HG03103 (cell line): ENCODE results near the gene SSU72.
A peak's percentile ranks its signal among the peaks of the same experiment; 100 is the strongest.

Experiments
- ATAC-seq: cut with Tn5 transposase; IDR thresholded peaks from one replicate; pipeline ENCODE4 v1.9.1; 2021; ENCODE audit warnings: low read depth; ENCODE audit not compliant: unreplicated experiment

The SSU72 gene

DNA sequence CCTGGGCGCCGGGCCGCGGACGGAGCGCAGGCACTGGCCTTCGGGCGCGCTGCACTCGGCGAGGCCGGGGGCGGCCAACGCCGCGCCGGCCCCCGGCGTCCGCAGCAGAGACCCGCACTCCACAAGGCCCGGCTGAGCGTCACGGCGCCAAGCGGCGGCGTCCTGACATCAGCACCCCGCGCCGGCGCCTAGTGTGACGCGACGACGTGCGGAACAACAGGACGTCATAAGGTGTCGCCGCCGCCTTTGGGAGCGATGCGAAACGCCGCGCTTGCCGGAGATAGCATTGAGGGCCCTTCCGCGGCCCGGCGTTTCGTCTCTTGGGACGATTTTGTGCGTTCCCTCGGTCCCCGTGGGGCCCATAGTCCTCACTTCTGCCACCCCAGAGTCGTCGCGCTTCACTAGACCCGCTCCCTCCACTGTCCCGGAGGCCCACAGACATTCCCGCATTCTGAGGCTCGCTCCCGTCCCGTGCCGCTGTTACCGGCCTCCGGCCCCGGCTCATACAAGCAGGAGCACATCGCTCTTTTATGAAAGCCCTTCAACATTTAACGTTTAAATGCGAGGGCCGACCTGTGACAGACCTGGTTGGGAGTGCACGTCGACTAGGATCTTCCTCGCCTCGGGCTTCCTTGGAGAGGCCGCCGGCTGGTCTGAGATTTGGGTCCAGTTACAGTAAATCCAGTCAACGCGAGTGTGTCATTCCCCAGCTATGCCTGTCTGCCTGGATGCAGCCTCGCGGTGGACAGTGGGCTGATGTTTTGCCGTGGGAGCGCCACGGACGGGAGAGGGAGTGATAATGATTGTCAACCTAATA, at the start of gene SSU72:
Gene SSU72 (minus strand): TSS at position 143 of the 817 bp plus-strand sequence. CDS start 306 bp downstream, outside the sequence.
- ATAC-seq: peak; percentile 73

DNA sequence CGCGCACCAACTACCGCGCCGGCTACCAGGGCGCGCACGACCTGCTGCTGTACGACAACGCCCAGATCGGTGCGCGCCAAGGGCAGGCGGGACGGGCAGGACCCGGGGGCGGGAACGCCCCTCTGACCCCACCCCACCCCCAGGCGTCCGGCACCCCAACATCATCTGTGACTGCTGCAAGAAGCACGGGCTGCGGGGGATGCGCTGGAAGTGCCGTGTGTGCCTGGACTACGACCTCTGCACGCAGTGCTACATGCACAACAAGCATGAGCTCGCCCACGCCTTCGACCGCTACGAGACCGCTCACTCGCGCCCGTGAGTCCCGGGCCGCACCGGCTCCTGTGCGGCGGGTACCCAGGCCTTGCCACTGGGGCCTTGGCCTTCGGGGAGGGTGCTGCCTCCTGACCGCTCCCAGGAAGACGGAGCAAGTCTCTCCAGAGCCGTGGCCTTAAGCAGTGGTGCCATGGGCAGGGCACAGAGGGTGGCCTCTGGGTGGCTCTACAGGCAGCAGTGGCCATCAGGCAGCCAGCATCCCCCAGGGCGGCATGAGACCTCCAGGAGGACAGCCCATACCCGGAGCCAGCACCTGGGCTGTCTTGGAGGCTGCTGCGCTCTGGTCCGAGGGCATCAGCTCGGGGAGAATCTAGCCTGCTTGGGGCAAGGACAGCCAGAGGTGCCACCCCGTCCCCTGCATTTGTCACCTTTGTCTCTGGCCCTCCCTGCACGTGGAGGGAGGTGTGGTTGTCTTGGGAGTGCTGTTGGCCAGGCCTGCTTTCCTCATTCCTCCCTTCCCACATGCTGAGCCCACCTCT, 49.2 kb upstream of the SSU72 start:
- no peak for ATAC-seq

DNA sequence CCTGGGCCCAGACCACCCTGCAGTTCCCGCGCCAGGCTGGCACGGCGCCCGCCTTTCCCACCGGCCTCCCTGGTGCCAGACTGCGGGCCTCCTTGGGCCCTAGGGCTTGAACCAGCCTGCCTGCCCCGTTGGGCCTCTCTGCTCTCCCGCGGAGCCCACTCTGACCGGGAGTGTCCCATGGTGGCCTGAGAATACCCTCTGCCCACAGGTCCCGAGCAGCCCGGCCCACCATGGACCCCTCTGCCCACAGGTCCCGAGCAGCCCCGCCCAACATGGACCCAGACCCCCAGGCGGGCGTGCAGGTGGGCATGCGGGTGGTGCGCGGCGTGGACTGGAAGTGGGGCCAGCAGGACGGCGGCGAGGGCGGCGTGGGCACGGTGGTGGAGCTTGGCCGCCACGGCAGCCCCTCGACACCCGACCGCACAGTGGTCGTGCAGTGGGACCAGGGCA, 48.5 kb upstream of the SSU72 start:
- ATAC-seq: no peak

DNA sequence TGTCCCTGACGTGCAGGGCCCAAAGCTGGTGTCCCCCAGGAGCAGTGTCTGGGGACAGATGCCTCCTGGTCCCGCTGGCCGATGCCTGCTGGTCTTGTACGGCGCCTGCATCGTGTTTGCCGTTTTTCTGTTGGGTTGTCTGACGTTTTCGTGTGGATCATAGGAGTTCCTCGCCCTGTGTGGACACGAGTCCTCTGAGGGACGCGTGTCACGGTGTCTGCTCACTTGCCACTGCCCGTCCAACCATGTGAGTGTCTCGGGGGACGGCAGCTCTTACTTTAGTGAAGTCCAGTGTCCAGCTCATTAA, 48.1 kb upstream of the SSU72 start:
- no peak for ATAC-seq

DNA sequence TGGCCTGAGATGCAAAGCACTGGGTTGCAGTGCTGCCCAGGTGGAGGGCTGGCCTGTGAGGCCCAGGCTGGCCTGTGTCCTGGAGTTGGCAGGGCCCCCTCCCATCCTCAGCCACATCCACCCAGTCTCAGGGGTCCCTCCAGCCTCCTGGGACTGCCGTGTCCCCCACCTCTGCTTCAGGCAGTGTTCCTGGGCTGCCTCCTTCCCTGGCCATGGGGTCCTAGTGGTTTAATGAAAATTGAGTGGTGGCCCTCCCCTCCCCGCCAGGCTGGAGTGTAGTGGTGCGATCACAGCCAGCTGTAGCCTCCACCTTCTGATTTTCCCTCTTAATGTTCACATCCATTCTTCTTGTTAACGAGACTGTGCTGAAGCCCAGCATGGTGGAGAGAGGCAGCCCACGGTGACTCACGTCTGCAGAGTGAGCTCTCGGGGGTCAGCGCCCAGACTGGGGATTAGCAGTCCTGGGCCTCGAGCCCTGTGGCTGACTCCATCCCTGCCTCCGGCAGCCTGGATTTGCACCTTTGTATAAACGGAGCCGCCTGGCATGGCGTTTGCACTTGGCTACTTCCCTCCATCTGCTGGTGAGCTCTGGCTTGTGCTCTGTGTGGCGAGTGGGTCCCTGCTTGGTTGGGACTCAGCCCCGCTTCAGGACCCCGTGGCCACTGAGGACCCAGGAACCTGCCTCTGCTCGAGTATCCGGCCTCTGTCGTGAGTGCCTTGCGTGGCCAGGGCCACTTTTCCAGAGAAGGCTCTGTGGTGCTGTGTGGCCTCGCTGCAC, 47.5 kb upstream of the SSU72 start:
- no peak for ATAC-seq

DNA sequence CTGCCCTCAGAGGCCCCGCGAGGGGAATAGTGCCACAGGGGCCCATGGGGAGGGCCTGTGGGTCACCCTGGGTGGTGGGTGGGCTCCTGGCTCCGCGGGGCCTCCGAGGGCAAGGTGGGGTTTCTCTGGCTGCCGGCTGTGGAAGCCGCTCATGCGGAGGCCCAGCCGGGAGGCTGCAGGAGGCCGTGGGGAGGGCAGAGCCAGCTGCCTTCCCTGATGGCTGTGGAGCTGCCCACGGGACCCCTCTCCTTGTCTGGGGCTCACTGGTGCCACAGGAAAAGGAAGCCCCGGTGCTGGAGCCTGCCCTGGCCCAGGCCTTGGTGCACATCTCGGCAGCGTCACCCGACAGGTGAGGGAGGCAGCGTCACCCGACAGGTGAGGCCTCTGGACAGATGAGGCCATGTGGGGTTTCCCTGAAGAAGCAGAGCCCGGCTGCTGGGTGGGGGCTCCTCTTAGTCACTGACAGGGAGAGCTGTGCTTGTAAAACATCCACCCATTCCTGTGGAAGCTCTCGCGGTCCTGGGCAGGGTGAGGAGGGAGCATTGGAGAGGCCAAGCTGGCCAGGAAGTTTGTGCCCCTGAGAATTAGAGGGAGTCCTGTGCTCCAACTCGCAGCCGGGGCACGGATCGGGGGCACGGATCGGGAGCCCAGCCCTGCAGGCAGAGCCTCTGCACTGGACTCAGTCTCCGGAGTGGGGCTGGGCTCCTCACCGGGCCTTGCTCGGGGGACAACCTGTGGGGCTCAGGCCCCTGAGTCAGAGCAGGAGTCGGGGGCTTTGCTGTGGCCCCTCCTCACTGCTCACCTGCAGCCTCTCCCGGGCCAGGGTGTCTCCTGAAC, 46.7 kb upstream of the SSU72 start:
- no peak for ATAC-seq

DNA sequence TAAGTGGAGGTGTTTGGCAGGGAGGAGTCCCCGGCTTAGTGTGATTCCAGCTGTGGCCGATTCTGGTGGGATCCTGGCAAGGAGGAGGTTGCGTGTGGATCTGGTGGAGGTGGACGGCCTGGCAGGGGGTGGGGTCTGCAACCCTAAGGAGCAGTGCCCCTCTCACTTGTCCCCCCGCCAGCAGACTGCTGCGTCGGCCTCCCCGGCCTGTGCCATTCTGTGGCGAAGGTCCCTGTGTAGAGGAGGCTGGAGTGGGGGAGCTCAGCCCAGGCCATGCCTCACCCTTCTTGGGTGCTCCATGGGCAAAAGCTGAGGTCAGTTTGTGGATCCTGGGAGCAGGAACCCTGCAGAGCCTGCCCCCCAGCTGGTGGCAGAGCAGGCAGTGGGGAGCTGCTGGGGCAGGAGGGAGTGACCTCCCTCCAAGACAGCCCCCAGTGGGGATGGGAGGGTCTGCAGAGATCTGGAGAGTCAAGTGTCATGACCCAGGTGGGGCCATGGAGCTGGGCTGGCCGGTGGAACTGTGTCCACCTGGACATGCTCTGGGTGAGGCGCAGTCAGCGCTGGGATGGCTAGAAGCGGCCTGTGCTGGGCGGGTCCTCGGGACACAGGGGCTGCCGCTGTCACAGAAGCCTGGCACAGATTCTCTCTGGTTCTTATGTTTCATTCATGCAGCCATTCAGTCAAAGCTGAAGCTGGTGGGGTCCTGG, 45.9 kb upstream of the SSU72 start:
- no peak for ATAC-seq

DNA sequence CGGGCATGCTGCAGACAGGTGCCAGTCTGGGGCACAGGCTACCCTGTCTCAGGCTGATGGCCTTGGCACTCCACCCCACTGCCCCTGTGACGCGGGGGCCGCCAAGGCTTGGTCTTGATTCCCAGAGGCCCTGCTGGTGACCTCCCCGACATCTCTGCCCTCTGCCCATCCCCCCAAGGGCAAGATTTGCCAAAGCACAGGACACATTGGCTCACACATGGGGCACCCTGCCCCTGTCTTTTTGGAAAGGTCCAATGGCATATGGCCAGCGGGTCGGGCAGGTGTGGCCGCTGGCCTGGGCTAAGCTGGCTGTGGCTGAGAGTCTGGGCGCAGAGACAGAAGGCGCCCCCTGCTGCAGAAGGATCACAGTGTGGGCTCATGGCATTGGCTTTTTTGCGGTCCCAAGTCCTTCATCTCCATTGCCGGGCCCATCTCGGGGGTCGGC, 45.3 kb upstream of the SSU72 start:
- no peak for ATAC-seq

DNA sequence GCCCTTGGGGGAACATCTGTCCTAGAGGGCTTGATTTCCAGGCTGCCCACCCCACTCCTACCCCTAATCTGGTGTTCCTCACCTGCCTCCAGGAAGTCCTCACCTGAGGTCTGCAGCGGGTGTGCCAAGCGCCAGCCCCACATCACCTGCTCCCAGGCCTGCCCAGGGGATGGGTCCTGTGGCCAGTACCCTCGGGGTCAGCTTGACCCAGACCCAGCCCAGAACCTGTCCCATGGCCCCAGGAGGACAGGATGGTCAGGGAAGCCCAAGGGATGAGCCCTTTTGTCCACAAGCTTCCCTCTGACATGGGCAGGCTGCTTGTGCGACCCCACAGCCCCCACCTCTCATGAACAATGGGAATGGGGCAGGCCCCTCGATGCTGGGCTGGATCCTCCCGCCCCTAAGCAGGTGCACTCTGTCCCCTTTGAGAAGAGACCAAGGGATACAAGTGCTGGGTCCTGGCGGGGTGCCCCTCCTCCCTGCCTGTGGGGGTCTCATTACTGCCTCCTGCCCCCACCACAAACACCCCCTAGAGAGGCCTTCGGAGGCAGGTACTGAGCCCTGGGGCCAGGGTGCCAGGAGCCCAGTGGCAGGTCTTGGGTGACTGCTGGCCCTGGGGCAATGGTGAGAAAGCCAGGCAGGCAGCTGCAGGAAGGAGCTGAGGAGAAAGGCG, 43.9 kb upstream of the SSU72 start:
- no peak for ATAC-seq

DNA sequence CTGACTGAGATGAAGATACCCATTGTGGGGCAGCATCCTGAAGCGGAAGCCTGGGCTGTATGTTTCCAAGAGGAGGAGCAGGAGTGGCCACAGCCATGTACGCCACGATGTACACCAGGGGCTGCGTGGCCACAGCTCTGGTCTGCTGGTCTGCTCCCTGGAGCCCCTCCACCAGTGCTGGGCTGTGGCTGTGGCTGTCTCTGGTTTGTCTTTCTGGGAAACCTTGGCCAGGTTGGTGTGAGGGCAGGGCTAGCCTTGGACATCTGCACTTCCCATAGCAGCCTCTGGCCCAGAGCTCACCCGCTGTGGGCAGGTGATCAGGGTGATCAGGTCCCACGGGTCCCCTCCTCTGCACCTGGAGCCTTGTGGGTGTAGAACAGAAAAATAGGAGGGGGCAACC, 43.3 kb upstream of the SSU72 start:
- no peak for ATAC-seq

DNA sequence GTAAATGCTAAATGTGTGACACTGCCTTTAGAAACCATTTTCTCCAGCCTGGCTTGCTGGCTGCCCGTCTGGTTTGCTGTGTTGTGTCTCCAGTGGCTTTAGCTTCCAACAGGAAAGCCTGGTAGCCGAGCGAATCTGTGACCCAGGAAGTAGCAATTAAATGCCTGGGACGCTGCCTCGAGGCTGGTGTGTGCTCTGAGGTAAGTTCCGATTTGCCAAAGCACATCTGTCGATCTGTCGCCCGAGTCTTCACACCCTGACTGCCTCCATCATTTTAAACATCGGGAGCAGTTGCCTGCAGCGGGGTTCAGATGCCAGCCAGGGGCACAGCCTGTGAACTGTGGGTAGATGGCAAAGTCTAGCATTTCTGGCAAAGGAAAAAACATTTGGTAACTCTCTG, 42.9 kb upstream of the SSU72 start:
- no peak for ATAC-seq

DNA sequence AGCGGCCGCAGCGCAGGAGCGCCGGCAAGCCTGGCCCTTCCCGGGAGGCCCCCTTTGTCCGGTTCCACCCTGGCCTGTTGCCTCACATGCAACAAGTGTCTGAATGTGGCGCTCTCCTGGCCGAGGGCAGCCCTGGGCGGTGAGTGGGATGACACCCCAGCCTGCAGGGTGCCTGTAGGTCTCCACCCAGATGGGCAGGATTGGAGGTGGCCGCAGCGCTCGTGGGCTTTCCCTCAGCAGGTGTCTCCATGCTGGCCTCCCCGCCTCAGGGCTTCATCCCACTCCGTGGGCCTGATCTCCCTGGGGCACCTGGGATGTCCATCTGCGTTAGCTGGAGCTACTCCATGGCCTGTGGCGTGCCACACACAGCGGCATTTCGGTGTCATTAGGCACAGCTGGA, 42.2 kb upstream of the SSU72 start:
- ATAC-seq: no peak

DNA sequence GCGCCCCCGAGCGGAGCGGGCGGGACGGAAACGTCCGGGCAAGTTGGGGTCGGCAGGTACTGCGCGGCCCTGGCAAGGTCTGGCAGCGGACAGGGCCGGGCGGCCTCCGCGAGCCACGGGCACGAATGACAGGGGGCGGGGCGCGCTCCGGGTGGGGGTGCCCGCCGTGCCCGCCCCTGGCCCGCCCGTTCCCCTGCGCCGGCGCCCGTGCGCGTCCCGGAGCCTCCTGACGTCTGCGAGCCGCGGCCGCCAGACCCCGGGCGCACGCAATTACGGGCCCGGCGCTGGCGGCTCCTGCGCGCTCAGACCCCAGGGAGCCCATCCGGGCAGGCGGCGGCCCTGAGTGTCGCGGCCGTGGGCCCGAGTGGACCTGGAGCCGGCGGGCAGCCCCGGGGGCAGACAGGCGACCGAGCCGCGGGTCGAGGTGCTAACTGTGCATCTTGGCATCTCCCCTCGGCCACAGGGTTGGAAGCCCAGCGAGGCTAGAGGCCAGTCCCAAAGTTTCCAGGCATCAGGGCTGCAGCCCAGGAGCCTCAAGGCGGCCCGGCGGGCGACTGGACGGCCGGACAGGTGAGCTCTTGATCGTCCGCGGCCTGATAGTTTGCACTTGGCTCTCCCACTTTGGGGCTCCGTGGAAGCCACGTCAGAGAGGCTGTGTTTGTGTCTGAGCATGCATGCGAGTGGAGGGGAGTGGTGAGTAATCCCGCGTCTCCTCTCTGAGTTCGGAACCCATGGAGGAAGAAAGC, 41.6 kb upstream of the SSU72 start:
- ATAC-seq: peak; percentile 20

DNA sequence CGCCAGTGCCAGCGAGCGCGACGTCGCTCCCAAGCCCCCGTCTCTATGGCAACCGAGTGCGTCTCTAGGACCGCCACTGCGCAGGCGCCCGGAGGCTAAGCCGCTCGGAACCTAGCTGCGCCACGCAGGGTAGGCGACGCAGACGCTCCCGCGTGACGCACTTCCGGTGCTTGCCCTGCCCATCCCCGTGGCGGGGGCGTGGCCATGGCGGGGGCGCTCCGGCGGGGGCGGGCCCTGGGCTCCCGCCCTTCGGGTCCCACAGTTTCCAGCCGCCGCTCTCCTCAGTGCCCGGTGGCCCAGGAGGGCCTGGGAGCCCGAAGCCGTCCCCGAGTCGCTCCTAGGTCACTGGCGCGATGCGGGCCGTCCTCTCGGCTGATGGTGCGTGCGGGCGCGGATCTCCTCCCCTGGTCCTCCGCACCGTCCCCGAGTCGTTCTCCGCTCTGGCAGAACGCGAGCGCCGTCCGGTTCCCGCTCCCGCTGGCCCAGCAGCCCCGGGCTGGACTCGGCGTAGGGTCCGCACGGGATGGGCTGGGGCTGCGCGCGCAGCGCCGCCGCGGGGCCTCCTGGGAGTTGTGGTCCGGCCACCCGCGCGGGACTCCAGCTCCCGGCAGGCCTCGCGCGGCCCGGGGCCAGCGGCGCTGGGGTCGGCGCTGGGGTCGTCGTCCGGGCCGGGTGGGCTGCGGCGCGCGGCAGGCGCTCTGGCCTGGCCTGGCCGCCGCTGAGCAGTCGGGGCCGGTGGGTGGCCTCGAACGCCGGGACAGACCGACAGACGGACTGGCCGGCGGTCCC, 40.8 kb upstream of the SSU72 start, which contains the start of gene MIB2:
Gene MIB2 (plus strand): TSS at position 245 of the 789 bp plus-strand sequence. CDS start 7,953 bp downstream, outside the sequence.
- peak; percentile 72 for ATAC-seq

DNA sequence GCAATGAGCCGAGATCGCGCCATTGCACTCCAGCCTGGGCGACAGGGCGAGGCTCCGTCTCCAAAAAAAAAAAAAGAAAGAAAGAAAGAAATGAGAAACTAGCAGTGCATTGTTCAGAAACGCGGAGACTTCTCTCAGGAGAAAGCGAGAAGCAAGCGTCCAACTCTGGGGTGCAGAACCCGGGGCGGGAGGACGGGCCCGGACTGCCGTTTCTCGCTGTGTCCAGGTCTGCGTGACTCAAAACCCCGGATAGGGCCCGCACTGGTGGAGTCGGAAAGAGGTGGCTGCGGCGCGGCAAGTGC, 40.2 kb upstream of the SSU72 start:
- no peak for ATAC-seq

DNA sequence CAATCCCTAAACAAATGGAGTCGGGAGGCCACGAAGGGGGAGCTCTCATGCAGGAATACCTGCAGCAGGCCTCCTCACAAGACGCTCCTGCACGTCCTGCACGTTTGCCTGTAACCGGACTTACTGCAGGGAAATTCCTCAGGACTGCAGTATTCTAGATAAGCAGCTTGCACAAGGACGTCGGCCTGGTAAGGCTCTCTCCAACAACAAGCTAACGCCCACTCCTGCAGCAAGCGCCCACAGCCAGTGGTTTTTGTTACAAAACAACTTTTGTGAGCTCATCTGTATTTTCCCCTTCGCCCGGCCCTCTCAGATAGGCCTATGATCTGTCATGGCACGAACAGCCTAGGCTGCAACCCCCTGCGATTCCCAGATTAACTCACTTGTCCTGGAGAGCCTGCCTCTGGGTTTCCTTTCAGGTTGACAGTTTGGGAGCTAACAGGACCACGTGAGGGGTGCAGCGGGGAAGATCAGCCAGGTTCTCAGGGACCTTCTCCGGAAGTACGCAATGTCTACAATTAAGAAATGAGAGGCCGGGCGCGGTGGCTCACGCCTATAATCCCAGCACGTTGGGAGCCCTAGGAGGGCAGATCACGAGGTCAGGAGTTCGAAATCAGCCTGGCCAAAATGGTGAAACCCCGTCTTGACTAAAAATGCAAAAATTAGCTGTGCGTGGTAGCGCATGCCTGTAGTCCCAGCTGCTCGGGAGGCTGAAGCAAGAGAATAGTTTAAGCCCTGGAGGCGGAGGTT, 39.7 kb upstream of the SSU72 start:
- ATAC-seq: no peak

DNA sequence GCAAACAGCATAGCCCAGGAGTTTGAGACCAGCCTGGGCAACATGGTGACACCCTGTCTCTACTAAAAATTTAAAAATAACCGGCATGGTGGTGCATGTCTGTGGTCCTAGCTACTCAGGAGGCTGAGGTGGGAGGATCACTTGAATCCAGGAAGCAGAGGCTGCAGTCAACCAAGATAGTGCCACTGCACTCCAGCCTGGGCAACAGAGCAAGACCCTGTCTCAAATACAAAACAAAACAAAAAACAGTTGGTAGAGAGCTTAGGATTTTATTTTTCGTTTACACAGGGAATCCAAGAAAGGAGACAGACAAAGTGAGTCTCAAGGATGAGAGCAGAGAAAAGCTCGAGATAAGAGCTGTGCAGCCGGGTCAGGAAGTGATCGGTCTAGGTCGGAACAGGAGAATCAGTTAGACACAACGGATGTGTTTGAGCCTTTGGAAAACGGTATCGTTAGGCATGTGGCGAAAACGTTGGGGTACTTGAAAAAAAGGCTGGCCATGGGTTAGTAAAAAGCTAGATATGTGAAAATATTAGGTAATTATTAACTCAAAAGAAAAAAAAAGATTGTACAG, 38.9 kb upstream of the SSU72 start:
- ATAC-seq: no peak
